ENCODE data around the gene SLC9A1.

- TF ChIP-seq ZC3H10 (CRISPR knock-in tag; IDR thresholded peaks at IDR 0.05) (no peak), ESRRG (CRISPR knock-in tag; IDR thresholded peaks at IDR 0.05) (no peak), ZNF70 (CRISPR knock-in tag; IDR thresholded peaks at IDR 0.05) (no peak), ZNF8 (CRISPR knock-in tag; IDR thresholded peaks at IDR 0.05) (no peak), RARB (CRISPR knock-in tag; IDR thresholded peaks at IDR 0.05) (no peak), PATZ1 (CRISPR knock-in tag; IDR thresholded peaks at IDR 0.05; ENCODE audit: borderline replicate concordance) (no peak), ARNTL (CRISPR knock-in tag; IDR thresholded peaks at IDR 0.05; ENCODE audit: borderline replicate concordance, low read depth) (no peak), ZFP30 (CRISPR knock-in tag; IDR thresholded peaks at IDR 0.05) (no peak), CSRNP3 (CRISPR knock-in tag; IDR thresholded peaks at IDR 0.05) (no peak)
Measured at GRCh38 chr1:27176323-27176722, 21.4 kb upstream of the SLC9A1 start.

Measured in SK-N-SH treated with all-trans-retinoic acid at 6 μM for 48 hours (cell line).